ENCODE results near the gene SPOCK1. TPM values are rescaled to one million over a fixed set of nuclear protein-coding genes. Genes with fewer than 3 reads are reported as not detected.

SPOCK1 gene
- total and polyA plus RNA-seq, 4 donors, result 0.48 to 4.5 (median 0.69) TPM

DNA sequence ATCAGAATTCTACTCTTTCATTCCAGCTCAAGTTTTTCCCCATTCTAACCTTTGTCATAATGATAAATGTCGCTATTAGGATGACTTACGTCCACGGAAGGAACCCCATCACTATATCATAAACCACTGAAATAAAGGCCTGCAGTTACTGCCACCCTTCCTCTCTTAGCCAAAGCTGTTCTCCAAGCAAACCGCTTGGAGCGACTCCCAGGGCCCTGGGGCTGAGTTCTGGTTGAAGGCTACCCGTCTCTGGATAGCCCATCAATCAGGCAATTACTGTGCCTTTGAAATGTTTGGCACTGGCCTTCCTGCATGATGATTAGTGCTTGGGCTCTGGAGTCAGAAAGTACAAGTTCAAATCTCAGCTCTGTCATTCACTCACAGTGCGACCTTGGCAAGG, 386.0 kb downstream of the SPOCK1 start:
- no peaks in the 10 kb centered on the region for H3K36me3 ChIP-seq (ENCODE audit: control insufficient read depth in 4 of 4, insufficient read depth in 4 of 4, low read length in 4 of 4)
- no peak overlapping the region for H3K4me3 ChIP-seq
- peaks cover 0 to 13% (median 0%) of the 10 kb centered on the region in 3 donors for H3K27me3 ChIP-seq (ENCODE audit: control insufficient read depth in 3 of 3, insufficient read depth in 3 of 3, low read length in 2 of 3)
- no peak for TF ChIP-seq CTCF (IDR thresholded peaks at IDR 0.05; ENCODE audit: control extremely low read depth, extremely low read depth)
- no peaks in the 10 kb centered on the region for H3K4me1 ChIP-seq (ENCODE audit: control insufficient read depth in 5 of 5, insufficient read depth in 5 of 5, low read length in 5 of 5)
- H3K27ac ChIP-seq (ENCODE audit: low read depth in 1 of 2, low read length in 1 of 2), result no peak overlapping the region
- ATAC-seq (ENCODE audit: insufficient read depth, low FRiP score), result no peak
- no peaks in the 10 kb centered on the region for H3K9me3 ChIP-seq (ENCODE audit: control insufficient read depth in 4 of 4, insufficient read depth in 3 of 4, low read length in 3 of 4)
- WGBS, 2 donors, result 74 to 87% methylated on average over 7 of the region's 7 CpGs
- H3K9ac ChIP-seq (ENCODE audit: insufficient read depth in 1 of 2, low read length in 2 of 2), result no peak overlapping the region
- no peak for DNase-seq

- ATAC-seq (ENCODE audit: insufficient read depth, low FRiP score) (no peak), DNase-seq (no peak)
- Histone ChIP-seq H3K36me3 (ENCODE audit: control insufficient read depth in 4 of 4, insufficient read depth in 4 of 4, low read length in 4 of 4) (no peaks in the 10 kb centered on the region), H3K4me1 (ENCODE audit: control insufficient read depth in 5 of 5, insufficient read depth in 5 of 5, low read length in 5 of 5) (peaks cover 0 to 7% (median 0%) of the 10 kb centered on the region in 5 donors), H3K9me3 (ENCODE audit: control insufficient read depth in 4 of 4, insufficient read depth in 3 of 4, low read length in 3 of 4) (peaks cover 0 to 1% (median 0%) of the 10 kb centered on the region in 4 donors), H3K4me3 (no peak overlapping the region), H3K27me3 (ENCODE audit: control insufficient read depth in 3 of 3, insufficient read depth in 3 of 3, low read length in 2 of 3) (peaks cover 0 to 12% (median 0%) of the 10 kb centered on the region in 3 donors), H3K27ac (ENCODE audit: low read depth in 1 of 2, low read length in 1 of 2) (no peak overlapping the region), H3K9ac (ENCODE audit: insufficient read depth in 1 of 2, low read length in 2 of 2) (no peak overlapping the region)
- 83 to 84% methylated on average over 11 of the region's 11 CpGs for WGBS, 2 donors
- TF ChIP-seq CTCF (IDR thresholded peaks at IDR 0.05; ENCODE audit: control extremely low read depth, extremely low read depth), result no peak
Observed at GRCh38 chr5:137105351-137106035, 393.6 kb downstream of the SPOCK1 start.

- Histone ChIP-seq H3K9ac (ENCODE audit: insufficient read depth in 1 of 2, low read length in 2 of 2) (no peak overlapping the region), H3K9me3 (ENCODE audit: control insufficient read depth in 4 of 4, insufficient read depth in 3 of 4, low read length in 3 of 4) (peaks cover 0 to 4% (median 0%) of the 10 kb centered on the region in 4 donors), H3K4me3 (no peak overlapping the region), H3K27ac (ENCODE audit: low read depth in 1 of 2, low read length in 1 of 2) (no peak overlapping the region), H3K27me3 (ENCODE audit: control insufficient read depth in 3 of 3, insufficient read depth in 3 of 3, low read length in 2 of 3) (peaks cover 0 to 13% (median 0%) of the 10 kb centered on the region in 3 donors), H3K36me3 (ENCODE audit: control insufficient read depth in 4 of 4, insufficient read depth in 4 of 4, low read length in 4 of 4) (no peaks in the 10 kb centered on the region), H3K4me1 (ENCODE audit: control insufficient read depth in 5 of 5, insufficient read depth in 5 of 5, low read length in 5 of 5) (peaks cover 0 to 7% (median 0%) of the 10 kb centered on the region in 5 donors)
- WGBS, 2 donors, result 55 to 74% methylated on average over 2 of the region's 2 CpGs
- TF ChIP-seq CTCF (IDR thresholded peaks at IDR 0.05; ENCODE audit: control extremely low read depth, extremely low read depth), result no peak
- DNase-seq (peak in 2 of 3 donors; percentile 17 to 40), ATAC-seq (ENCODE audit: insufficient read depth, low FRiP score) (no peak)
Observed at GRCh38 chr5:137101544-137101943, 397.6 kb downstream of the SPOCK1 start.
